ENCODE measurements around the gene NR3C2. TPM values are rescaled to one million over a fixed set of nuclear protein-coding genes. Genes with fewer than 3 reads are reported as not detected.

The NR3C2 gene
- total and polyA plus RNA-seq, 2 experiments from 2014 or later, result 1.2 to 3.0 TPM

DNA sequence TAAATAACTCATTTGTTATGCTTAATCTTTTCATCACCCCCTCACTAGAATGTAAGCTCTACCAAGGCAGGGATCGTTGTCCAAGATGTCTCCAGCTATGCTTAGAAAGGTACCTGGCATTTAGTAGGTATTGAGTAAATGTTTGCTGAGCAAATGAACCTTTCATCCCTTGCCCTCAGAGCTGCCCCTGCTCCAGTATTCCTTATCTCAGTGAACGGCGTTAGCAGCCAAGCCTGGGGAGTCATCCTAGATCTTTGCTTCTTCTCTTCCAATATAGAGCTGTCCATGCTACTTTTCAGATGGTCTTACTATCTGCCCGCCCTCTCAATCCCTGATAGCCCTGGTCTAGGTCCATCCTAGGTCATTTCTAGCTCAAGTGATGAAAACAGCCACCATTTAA, 188.4 kb downstream of the NR3C2 start:
- Histone ChIP-seq H4K20me1 (replicated peaks; ENCODE audit: insufficient read depth) (no peaks in the 10 kb centered on the region), H3K27ac (ENCODE audit: low read depth) (no peak overlapping the region), H3K79me2 (replicated peaks; ENCODE audit: insufficient read depth) (no peaks in the 10 kb centered on the region), H3K4me2 (no peak overlapping the region), H3K4me1 (ENCODE audit: insufficient read depth) (peaks cover 15% of the 10 kb centered on the region; the same call in 1 of the 2 replicates), H3K9me2 (ENCODE audit: insufficient read depth) (0 out of 2 replicates have a peak, but pooled peaks cover 4% of the 10 kb centered on the region), H3K4me3 (no peak overlapping the region), H3F3A (replicated peaks; ENCODE audit: low read depth) (no peaks in the 10 kb centered on the region), H3K36me3 (ENCODE audit: insufficient read depth) (no peaks in the 10 kb centered on the region), H3K27me3 (ENCODE audit: insufficient read depth) (no peaks in the 10 kb centered on the region), H2AFZ (no peak overlapping the region)
- Mint-ChIP-seq H3K9me3 (no peaks in the 10 kb centered on the region), H3K27ac (0 out of 2 replicates have a peak overlapping the region, but pooled peaks have one; percentile 47), H3K4me3 (no peak overlapping the region), H3K27me3 (ENCODE audit: insufficient read depth, low read depth, poor library complexity) (no peaks in the 10 kb centered on the region), H3K36me3 (ENCODE audit: low read depth) (no peaks in the 10 kb centered on the region), H3K4me1 (peaks cover 11% of the 10 kb centered on the region)
- ATAC-seq (no peak), DNase-seq (ENCODE audit: low spot score) (no peak)
- TF ChIP-seq, protein P1, sequence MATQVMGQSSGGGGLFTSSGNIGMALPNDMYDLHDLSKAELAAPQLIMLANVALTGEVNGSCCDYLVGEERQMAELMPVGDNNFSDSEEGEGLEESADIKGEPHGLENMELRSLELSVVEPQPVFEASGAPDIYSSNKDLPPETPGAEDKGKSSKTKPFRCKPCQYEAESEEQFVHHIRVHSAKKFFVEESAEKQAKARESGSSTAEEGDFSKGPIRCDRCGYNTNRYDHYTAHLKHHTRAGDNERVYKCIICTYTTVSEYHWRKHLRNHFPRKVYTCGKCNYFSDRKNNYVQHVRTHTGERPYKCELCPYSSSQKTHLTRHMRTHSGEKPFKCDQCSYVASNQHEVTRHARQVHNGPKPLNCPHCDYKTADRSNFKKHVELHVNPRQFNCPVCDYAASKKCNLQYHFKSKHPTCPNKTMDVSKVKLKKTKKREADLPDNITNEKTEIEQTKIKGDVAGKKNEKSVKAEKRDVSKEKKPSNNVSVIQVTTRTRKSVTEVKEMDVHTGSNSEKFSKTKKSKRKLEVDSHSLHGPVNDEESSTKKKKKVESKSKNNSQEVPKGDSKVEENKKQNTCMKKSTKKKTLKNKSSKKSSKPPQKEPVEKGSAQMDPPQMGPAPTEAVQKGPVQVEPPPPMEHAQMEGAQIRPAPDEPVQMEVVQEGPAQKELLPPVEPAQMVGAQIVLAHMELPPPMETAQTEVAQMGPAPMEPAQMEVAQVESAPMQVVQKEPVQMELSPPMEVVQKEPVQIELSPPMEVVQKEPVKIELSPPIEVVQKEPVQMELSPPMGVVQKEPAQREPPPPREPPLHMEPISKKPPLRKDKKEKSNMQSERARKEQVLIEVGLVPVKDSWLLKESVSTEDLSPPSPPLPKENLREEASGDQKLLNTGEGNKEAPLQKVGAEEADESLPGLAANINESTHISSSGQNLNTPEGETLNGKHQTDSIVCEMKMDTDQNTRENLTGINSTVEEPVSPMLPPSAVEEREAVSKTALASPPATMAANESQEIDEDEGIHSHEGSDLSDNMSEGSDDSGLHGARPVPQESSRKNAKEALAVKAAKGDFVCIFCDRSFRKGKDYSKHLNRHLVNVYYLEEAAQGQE (IDR thresholded peaks at IDR 0.05; ENCODE audit: unreplicated experiment), result no peak
- no peak for TF ChIP-seq EZH2 (IDR thresholded peaks at IDR 0.05; ENCODE audit: low read depth, unreplicated experiment)
- TF ChIP-seq NANOG (IDR thresholded peaks at IDR 0.05; ENCODE audit: borderline replicate concordance), result no peak
- TF ChIP-seq, protein P2, sequence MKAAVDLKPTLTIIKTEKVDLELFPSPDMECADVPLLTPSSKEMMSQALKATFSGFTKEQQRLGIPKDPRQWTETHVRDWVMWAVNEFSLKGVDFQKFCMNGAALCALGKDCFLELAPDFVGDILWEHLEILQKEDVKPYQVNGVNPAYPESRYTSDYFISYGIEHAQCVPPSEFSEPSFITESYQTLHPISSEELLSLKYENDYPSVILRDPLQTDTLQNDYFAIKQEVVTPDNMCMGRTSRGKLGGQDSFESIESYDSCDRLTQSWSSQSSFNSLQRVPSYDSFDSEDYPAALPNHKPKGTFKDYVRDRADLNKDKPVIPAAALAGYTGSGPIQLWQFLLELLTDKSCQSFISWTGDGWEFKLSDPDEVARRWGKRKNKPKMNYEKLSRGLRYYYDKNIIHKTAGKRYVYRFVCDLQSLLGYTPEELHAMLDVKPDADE (IDR thresholded peaks at IDR 0.05), result no peak
- TF ChIP-seq, protein P3, sequence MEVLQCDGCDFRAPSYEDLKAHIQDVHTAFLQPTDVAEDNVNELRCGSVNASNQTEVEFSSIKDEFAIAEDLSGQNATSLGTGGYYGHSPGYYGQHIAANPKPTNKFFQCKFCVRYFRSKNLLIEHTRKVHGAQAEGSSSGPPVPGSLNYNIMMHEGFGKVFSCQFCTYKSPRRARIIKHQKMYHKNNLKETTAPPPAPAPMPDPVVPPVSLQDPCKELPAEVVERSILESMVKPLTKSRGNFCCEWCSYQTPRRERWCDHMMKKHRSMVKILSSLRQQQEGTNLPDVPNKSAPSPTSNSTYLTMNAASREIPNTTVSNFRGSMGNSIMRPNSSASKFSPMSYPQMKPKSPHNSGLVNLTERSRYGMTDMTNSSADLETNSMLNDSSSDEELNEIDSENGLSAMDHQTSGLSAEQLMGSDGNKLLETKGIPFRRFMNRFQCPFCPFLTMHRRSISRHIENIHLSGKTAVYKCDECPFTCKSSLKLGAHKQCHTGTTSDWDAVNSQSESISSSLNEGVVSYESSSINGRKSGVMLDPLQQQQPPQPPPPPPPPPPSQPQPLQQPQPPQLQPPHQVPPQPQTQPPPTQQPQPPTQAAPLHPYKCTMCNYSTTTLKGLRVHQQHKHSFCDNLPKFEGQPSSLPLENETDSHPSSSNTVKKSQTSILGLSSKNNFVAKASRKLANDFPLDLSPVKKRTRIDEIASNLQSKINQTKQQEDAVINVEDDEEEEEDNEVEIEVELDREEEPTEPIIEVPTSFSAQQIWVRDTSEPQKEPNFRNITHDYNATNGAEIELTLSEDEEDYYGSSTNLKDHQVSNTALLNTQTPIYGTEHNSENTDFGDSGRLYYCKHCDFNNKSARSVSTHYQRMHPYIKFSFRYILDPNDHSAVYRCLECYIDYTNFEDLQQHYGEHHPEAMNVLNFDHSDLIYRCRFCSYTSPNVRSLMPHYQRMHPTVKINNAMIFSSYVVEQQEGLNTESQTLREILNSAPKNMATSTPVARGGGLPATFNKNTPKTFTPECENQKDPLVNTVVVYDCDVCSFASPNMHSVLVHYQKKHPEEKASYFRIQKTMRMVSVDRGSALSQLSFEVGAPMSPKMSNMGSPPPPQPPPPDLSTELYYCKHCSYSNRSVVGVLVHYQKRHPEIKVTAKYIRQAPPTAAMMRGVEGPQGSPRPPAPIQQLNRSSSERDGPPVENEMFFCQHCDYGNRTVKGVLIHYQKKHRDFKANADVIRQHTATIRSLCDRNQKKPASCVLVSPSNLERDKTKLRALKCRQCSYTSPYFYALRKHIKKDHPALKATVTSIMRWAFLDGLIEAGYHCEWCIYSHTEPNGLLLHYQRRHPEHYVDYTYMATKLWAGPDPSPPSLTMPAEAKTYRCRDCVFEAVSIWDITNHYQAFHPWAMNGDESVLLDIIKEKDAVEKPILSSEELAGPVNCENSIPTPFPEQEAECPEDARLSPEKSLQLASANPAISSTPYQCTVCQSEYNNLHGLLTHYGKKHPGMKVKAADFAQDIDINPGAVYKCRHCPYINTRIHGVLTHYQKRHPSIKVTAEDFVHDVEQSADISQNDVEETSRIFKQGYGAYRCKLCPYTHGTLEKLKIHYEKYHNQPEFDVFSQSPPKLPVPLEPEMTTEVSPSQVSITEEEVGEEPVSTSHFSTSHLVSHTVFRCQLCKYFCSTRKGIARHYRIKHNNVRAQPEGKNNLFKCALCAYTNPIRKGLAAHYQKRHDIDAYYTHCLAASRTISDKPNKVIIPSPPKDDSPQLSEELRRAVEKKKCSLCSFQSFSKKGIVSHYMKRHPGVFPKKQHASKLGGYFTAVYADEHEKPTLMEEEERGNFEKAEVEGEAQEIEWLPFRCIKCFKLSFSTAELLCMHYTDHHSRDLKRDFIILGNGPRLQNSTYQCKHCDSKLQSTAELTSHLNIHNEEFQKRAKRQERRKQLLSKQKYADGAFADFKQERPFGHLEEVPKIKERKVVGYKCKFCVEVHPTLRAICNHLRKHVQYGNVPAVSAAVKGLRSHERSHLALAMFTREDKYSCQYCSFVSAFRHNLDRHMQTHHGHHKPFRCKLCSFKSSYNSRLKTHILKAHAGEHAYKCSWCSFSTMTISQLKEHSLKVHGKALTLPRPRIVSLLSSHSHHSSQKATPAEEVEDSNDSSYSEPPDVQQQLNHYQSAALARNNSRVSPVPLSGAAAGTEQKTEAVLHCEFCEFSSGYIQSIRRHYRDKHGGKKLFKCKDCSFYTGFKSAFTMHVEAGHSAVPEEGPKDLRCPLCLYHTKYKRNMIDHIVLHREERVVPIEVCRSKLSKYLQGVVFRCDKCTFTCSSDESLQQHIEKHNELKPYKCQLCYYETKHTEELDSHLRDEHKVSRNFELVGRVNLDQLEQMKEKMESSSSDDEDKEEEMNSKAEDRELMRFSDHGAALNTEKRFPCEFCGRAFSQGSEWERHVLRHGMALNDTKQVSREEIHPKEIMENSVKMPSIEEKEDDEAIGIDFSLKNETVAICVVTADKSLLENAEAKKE (CRISPR knock-in tag; IDR thresholded peaks at IDR 0.05), result no peak
- no peak for TF ChIP-seq CREB1 (CRISPR knock-in tag; IDR thresholded peaks at IDR 0.05; ENCODE audit: low read depth)
- no peak for TF ChIP-seq POLR2AphosphoS5 (IDR thresholded peaks at IDR 0.05; ENCODE audit: low read depth)
- TF ChIP-seq ZNF331 (CRISPR knock-in tag; IDR thresholded peaks at IDR 0.05; ENCODE audit: low read depth), result no peak
- TF ChIP-seq JUNB (IDR thresholded peaks at IDR 0.05; ENCODE audit: unreplicated experiment), result no peak
- no peak for TF ChIP-seq ZNF114 (CRISPR knock-in tag; IDR thresholded peaks at IDR 0.05)
- TF ChIP-seq STAT1 (IDR thresholded peaks at IDR 0.05; ENCODE audit: unreplicated experiment), result no peak
- TF ChIP-seq, protein P4, sequence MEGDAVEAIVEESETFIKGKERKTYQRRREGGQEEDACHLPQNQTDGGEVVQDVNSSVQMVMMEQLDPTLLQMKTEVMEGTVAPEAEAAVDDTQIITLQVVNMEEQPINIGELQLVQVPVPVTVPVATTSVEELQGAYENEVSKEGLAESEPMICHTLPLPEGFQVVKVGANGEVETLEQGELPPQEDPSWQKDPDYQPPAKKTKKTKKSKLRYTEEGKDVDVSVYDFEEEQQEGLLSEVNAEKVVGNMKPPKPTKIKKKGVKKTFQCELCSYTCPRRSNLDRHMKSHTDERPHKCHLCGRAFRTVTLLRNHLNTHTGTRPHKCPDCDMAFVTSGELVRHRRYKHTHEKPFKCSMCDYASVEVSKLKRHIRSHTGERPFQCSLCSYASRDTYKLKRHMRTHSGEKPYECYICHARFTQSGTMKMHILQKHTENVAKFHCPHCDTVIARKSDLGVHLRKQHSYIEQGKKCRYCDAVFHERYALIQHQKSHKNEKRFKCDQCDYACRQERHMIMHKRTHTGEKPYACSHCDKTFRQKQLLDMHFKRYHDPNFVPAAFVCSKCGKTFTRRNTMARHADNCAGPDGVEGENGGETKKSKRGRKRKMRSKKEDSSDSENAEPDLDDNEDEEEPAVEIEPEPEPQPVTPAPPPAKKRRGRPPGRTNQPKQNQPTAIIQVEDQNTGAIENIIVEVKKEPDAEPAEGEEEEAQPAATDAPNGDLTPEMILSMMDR (conservative IDR thresholded peaks at IDR 0.05; ENCODE audit: low read depth in 2 of 2), result no peak
- TF ChIP-seq EZH2phosphoT487 (IDR thresholded peaks at IDR 0.05; ENCODE audit: unreplicated experiment), result no peak
